DMS 273 (cell line): ENCODE results near the gene RALB.

Experiments
- DNase-seq: peaks from one replicate; lab custom pipeline; 2025; ENCODE audit not compliant: unreplicated experiment; lab: John Stamatoyannopoulos, UW

The RALB gene

GRCh38 chr2:120330946-120331822 lies 78.5 kb downstream of the RALB start:
- DNase-seq = peak; percentile 32

DNA sequence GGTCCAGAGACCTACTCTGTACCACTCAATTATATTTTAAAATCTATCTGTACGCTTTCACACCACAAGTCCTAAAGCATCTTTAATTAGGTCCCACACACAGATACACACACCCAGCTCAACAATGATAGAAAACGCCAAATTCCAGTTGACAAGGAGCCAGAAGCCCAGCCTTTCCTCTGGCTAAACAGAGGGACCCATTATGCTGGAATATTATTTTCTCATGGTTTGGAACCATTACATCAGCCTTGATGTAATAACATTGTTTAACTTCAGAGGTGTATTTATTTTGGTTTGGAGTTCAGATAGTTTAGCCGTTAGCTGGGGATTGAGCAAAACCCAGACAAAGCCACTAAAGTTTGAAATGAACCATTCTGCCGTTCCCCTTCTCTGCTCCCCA lies 79.3 kb downstream of the RALB start:
- no peak for DNase-seq

GRCh38 chr2:120332384-120332783 lies 79.7 kb downstream of the RALB start:
- DNase-seq = no peak

DNA sequence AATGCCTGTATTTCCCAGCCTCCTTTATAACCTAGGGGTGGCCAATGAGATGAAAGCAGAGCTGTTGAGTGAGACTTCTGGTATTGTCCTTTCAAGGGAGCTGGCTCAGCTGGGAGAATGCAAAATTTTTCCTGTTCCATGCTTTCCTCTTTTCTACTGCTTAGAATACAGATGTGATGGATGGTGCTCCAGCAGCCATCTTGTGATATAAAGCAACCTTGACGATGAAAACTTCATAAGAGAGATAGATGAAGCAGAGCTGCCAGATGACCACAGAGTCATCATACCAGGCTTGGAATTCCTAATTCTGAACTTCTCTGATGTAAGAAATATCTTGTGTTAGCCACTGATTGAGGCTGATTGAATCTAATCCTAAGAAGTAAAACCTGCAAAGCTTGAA lies 81.4 kb downstream of the RALB start:
- no peak for DNase-seq

- no peak for DNase-seq
Observed at GRCh38 chr2:120336749-120337148, 84.1 kb downstream of the RALB start.

- no peak for DNase-seq
Observed at GRCh38 chr2:120338015-120338414, 85.4 kb downstream of the RALB start.

DNA sequence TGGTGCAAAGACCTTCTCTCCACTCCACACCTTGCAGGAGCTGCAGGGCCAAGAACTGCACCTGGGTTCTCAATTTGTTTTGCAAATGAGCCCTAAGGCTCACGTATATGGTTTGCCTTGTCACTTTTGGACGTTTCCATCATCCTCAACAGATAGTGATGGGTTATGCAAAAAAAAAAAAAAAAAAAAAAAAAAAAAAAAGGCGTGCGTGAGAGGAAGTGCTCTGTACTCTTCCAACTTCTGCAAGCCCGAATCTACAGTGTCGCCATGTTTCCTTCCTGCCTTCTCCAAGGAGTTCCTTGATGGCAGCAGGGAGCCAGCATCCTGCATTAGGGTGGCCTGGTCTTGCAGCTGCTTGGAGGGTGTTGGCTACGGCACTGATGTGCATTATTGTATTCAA lies 89.3 kb downstream of the RALB start:
- no peak for DNase-seq

- peak; percentile 25 for DNase-seq
Observed at GRCh38 chr2:120342446-120342845, 89.8 kb downstream of the RALB start.

DNA sequence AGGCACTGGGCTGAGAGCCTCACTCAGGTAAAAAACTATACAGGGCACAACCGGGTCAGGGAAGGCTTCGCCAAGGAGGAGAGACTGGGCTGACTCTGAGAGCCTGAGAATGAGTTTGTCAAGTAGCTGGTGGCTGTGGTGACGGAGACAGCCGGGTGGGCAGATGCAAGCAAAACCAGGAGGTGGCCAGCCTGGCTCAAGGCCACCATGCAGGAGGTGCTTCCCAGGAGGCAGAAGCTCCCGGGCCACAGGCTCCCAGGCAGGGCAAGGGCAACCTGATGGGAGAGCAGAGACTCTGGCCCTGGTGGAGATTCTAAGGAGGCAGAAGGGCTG lies 90.4 kb downstream of the RALB start:
- no peak for DNase-seq

GRCh38 chr2:120343433-120344105 lies 90.9 kb downstream of the RALB start:
- peak; percentile 93 for DNase-seq
